Neural crest cell (in vitro differentiated cells): Measurements from ENCODE around the gene SYT9. TPM values are rescaled to one million over a fixed set of nuclear protein-coding genes. Genes with fewer than 3 reads are reported as not detected.

ENCODE experiments used
- DNase-seq: peaks from one replicate; pipeline ENCODE4 v3.0.0; 2021; ENCODE audit warnings: low read depth, mixed read lengths, low spot score
- H3K27ac Mint-ChIP-seq: one replicate; pipeline ENCODE4 v1.8.0; 2021; ENCODE audit warnings: mild to moderate bottlenecking, mixed read lengths; ENCODE audit not compliant: unreplicated experiment
- H3K27me3 Mint-ChIP-seq: 2 replicates; pipeline ENCODE4 v1.8.0; 2021; ENCODE audit warnings: low read depth, mild to moderate bottlenecking, mixed read lengths
- H3K36me3 Mint-ChIP-seq: 2 replicates; pipeline ENCODE4 v1.8.0; 2021; ENCODE audit warnings: low read depth, mild to moderate bottlenecking, mixed read lengths
- H3K4me1 Mint-ChIP-seq: 2 replicates; pipeline ENCODE4 v1.8.0; 2021; ENCODE audit warnings: mixed read lengths
- H3K4me3 Mint-ChIP-seq: one replicate; pipeline ENCODE4 v1.8.0; 2021; ENCODE audit warnings: mild to moderate bottlenecking, mixed read lengths
- H3K9me3 Mint-ChIP-seq: 2 replicates; pipeline ENCODE4 v1.8.0; 2021; ENCODE audit warnings: mixed read lengths
- total RNA-seq: library from RNA; stranded (reverse); gene quantifications from 2 replicates; pipeline ENCODE4 v1.2.1, GENCODE V29; 2021
- TF ChIP-seq, protein P1 (sequence below): fragments of 200-600 bp; sonication (generic); conservative IDR thresholded peaks from 2 replicates; pipeline ENCODE4 v1.5.0; 2021; ENCODE audit warnings: antibody characterized with exemption, mild to moderate bottlenecking

SYT9 gene
- total RNA-seq, 1 donor from 2014 or later = 0.72 TPM

GRCh38 chr11:7469351-7469865 is 217.7 kb downstream of the SYT9 start:
- no peak overlapping the region for H3K27ac Mint-ChIP-seq
- no peak for DNase-seq
- H3K4me1 Mint-ChIP-seq = no peaks in the 10 kb centered on the region
- TF ChIP-seq, protein P1, sequence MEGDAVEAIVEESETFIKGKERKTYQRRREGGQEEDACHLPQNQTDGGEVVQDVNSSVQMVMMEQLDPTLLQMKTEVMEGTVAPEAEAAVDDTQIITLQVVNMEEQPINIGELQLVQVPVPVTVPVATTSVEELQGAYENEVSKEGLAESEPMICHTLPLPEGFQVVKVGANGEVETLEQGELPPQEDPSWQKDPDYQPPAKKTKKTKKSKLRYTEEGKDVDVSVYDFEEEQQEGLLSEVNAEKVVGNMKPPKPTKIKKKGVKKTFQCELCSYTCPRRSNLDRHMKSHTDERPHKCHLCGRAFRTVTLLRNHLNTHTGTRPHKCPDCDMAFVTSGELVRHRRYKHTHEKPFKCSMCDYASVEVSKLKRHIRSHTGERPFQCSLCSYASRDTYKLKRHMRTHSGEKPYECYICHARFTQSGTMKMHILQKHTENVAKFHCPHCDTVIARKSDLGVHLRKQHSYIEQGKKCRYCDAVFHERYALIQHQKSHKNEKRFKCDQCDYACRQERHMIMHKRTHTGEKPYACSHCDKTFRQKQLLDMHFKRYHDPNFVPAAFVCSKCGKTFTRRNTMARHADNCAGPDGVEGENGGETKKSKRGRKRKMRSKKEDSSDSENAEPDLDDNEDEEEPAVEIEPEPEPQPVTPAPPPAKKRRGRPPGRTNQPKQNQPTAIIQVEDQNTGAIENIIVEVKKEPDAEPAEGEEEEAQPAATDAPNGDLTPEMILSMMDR = no peak
- H3K27me3 Mint-ChIP-seq = no peaks in the 10 kb centered on the region
- H3K9me3 Mint-ChIP-seq = peaks cover 3% of the 10 kb centered on the region
- H3K36me3 Mint-ChIP-seq = no peaks in the 10 kb centered on the region
- no peak overlapping the region for H3K4me3 Mint-ChIP-seq

GRCh38 chr11:7471071-7471470 is 219.4 kb downstream of the SYT9 start:
- Mint-ChIP-seq H3K27ac (no peak overlapping the region), H3K36me3 (no peaks in the 10 kb centered on the region), H3K4me1 (no peaks in the 10 kb centered on the region), H3K27me3 (no peaks in the 10 kb centered on the region), H3K4me3 (no peak overlapping the region), H3K9me3 (peaks cover 3% of the 10 kb centered on the region)
- DNase-seq = no peak
- TF ChIP-seq, protein P1 = no peak

DNA sequence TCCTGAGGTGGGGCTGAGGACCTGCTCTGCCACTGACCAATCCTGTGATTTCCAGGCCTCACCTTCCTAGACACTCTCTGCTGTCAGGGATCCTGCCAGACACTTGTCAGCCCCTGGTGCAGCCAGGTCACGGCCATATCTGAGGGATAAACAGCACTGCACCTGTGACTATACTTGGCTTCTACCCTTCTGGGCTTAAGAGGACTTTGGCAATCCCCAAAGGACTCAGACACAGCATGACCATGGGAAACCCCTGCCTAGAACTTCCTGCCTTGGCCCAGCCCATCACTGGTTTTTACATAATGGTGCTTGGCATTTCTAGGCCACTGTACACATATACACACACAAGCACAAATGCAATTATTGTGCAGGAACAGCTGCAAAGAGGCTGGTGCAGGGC is 222.0 kb downstream of the SYT9 start:
- Mint-ChIP-seq H3K27ac (no peak overlapping the region), H3K9me3 (peaks cover 3% of the 10 kb centered on the region), H3K27me3 (peaks cover 9% of the 10 kb centered on the region), H3K36me3 (no peaks in the 10 kb centered on the region), H3K4me3 (no peak overlapping the region), H3K4me1 (no peaks in the 10 kb centered on the region)
- TF ChIP-seq, protein P1 = no peak
- no peak for DNase-seq

GRCh38 chr11:7480113-7480512 is 228.4 kb downstream of the SYT9 start:
- Mint-ChIP-seq H3K4me3 (no peak overlapping the region), H3K36me3 (no peaks in the 10 kb centered on the region), H3K4me1 (no peaks in the 10 kb centered on the region), H3K27ac (no peak overlapping the region), H3K9me3 (no peaks in the 10 kb centered on the region), H3K27me3 (peaks cover 9% of the 10 kb centered on the region)
- TF ChIP-seq, protein P1 = no peak
- no peak for DNase-seq

- TF ChIP-seq, protein P1 = no peak
- Mint-ChIP-seq H3K9me3 (no peaks in the 10 kb centered on the region), H3K4me3 (no peak overlapping the region), H3K36me3 (no peaks in the 10 kb centered on the region), H3K27me3 (no peaks in the 10 kb centered on the region), H3K4me1 (no peaks in the 10 kb centered on the region), H3K27ac (no peak overlapping the region)
- no peak for DNase-seq
Measured at GRCh38 chr11:7484131-7484530, 232.4 kb downstream of the SYT9 start.

DNA sequence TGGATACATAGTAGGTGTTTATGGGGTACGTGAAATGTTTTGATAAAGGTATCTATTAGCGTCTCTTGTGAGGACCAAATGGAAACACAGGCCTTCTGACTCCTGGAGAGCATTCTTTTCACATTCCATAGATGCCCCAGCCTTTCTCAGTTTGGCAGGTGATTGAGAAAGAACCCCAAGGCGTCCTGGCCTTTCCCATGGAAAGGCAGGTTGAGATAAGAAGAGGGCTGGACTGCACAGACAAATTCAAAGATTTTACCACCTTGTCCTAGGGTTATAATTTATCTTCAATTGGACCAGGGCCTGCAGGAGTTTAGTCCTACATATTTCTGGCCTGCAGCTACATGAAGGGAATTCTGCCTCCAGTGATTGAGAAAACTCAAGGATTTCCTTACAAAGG is 232.9 kb downstream of the SYT9 start:
- no peaks in the 10 kb centered on the region for H3K27me3 Mint-ChIP-seq
- H3K27ac Mint-ChIP-seq = no peak overlapping the region
- no peak for DNase-seq
- H3K9me3 Mint-ChIP-seq = no peaks in the 10 kb centered on the region
- H3K36me3 Mint-ChIP-seq = no peaks in the 10 kb centered on the region
- TF ChIP-seq, protein P1 = no peak
- H3K4me3 Mint-ChIP-seq = no peak overlapping the region
- H3K4me1 Mint-ChIP-seq = no peaks in the 10 kb centered on the region
